Measurements from ENCODE around the gene DIO2.

The DIO2 gene

DNA sequence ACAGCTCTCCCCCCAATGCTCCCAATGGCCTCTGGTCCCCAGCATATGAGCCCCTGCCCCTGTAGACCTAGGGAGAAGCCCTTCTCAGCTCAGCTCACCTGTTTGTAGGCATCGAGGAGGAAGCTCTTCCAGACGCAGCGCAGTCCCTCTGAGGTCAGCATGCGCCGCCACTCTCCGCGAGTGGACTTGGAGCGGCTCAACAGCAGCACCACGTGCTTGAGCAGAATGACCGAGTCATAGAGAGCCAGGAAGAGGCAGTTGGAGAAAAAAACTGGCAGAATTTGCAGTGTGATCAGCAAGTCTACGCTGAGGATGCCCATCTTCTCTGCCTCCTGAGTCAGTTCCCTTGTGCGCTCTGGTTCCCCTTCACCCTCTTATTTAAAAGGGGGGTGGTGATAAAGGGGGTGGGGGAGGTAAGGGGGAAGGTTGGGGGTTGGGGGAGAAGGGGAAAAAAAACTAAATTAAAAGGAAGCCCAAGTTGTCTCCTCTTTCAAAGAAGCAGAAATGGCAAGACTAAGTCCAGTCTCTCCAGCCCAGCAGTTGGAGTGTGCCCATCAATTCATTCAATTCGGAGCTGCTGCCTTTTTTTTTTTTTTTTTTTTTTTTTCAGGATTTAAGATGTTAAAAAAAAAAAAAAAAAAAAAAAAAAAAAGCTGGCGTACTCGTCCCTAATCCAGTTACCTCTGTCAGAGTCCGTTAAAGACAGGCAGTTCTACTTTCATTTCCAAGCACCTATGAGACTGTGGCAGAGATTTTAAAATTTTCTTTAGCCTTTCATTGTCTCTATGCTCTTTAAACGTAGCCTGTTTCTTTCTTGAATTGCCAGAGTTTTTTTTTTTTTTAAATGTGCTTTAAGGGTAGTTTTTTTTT is at the start of gene DIO2:
Gene DIO2 (minus strand): TSS at position 352 of the 870 bp plus-strand sequence. CDS start 32 bp downstream, at position 320.
- DNase-seq (ENCODE audit: low spot score), result no peak

DNA sequence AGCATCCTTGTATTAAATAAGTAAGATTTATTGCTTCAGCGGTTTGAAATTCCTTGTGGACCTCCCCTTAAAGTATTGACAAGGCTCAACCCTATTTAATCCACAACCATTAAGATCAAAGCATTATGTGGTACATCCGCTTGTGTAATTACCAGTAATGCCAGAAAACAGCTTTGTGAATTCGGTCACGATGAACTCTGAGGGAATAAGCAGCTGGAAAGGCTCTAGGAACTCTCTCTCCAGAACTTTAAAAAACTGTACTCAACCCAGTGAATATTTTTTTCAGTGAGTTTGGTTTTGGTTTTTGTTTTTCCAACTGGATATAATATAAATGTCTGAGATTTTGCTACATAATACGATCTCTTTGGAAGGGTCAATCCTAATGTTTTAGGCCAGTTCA is 49.3 kb upstream of the DIO2 start:
- DNase-seq (ENCODE audit: low spot score), result peak; percentile 54

DNA sequence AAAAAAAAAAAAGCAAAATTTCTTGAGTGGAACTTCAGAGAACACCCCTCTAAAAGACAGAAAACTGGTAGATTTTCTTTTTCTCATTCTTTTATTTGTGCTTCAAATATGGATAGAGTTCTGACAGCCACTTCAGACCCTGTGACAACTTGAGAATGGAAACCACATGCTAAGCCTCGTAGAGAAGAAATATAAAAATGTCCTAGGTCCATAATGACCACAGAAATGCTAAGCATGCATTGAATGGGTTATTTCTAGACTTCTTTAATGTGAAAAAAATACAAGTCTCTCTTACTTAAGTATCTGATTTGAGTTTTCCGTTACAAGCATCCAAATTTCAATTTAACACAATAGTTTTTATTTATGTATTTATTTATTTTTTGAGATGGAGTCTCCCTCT is 28.3 kb upstream of the DIO2 start:
- no peak for DNase-seq (ENCODE audit: low spot score)

DNA sequence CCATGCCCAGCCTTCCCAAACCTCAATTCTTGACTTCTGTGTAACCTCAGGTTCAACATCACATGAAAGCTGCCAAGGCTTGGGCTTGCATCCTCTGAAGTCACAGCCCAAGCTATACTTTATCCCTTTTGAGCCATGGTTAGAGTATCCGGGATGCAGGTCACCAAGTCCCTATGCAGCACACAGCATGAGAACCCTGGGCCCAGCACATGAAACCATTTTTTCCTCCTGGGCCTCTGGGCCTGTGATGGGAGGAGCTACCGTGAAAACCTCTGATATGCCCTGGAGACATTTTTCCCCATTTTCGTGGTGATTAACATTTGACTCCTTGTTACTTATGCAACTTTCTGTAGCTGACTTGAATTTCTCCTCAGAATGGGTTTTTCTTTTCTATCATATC is 25.8 kb upstream of the DIO2 start:
- DNase-seq (ENCODE audit: low spot score), result no peak

DNA sequence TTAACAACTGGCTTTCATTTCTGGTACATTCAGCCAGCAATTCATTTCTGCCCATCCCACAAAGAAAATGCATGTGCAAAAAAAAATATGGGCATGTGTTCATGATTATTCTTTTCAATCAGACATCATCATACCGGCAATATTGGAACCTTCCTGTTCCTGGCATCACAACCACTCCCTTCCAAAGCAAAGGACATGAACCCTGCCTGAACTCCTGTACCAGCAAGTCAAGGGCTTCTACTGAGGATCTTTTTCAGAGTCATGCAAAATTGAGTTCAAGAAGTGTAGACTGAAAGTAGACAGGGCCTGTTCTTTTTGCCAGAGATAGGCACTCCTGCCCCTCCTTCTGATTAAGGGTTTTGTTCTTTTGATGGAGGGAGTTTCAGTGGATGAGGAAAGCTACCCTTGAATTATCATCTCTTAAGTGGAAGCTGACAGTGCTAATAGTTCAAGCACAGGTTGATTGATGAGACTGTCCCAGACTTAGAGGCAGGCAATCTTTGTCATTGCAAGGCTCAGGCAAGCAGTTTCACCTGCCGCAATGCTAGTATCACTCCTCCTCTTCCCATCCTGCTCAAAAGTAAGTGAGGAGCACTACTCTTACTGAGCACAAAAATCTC is 22.3 kb upstream of the DIO2 start:
- no peak for DNase-seq (ENCODE audit: low spot score)

DNA sequence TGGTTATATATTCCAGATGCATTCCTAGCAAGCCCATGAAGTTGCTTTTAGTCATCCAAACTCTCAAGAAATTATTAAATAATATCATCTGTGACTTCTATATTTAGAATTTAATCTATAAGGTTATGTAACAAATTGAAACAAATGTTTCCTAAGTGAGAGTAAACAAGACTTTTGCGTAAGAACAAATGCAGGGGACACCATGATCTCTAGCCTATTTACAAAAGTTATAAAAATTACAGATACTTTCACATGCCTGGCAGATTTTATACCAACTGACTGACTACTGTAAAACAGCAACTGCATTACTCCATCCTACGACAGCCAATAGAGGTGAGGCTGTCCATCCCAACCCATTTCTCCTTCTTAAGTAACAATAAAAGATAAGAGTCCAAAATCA is 20.4 kb upstream of the DIO2 start:
- DNase-seq (ENCODE audit: low spot score), result no peak

DNA sequence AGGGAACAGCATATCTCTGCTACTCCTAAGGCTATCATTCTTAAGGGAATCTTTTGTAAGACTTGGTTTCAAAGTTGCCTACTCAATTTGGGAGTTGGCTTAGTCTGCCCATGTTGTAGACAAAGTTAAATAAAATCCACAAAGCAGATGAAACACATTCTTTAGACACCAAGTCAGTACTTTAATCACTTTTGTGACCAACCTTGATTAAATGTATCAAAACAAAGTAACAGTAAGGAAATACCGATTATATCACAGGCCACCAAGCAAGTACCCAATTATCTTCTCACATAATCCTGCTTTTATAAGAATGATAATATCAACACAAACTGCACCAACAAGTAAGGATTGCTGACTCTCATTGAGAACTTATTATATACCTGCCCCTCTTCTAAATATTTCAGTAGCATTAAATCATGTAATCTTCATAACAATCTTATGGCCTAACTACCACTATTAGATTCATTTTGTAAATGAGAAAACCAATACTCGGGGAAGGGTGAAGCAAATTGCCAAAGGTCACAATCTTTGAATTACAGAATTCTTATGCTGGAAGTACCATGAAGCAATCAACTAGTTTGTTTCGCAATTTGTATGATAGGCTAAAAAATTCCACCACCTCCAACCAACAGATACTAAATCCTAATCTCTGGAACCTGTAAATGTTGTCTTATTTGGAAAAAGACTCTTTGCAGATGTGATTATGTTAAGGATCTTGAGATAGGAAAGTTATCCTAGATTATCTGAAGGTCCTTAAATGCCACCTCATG is 12.6 kb upstream of the DIO2 start:
- DNase-seq (ENCODE audit: low spot score), result no peak

DNA sequence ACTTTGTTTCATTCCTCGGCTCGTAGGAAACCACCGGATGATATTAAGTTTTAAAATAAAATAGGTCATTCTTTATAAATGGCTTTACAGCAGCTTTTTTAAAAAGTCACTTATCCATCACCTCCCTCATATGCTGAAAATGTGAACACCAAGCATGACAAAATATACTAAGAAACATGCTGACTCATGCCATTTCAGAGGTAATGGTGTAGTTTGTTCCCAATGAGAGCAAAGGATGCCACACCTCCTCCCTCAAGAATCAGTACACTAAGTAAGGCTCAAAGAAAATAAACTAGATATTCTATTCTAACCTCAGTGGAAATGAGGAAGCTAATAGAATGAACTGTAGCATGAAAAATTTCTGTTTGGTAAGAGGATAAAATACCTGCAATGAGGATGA is 5.5 kb upstream of the DIO2 start:
- DNase-seq (ENCODE audit: low spot score), result no peak

DNA sequence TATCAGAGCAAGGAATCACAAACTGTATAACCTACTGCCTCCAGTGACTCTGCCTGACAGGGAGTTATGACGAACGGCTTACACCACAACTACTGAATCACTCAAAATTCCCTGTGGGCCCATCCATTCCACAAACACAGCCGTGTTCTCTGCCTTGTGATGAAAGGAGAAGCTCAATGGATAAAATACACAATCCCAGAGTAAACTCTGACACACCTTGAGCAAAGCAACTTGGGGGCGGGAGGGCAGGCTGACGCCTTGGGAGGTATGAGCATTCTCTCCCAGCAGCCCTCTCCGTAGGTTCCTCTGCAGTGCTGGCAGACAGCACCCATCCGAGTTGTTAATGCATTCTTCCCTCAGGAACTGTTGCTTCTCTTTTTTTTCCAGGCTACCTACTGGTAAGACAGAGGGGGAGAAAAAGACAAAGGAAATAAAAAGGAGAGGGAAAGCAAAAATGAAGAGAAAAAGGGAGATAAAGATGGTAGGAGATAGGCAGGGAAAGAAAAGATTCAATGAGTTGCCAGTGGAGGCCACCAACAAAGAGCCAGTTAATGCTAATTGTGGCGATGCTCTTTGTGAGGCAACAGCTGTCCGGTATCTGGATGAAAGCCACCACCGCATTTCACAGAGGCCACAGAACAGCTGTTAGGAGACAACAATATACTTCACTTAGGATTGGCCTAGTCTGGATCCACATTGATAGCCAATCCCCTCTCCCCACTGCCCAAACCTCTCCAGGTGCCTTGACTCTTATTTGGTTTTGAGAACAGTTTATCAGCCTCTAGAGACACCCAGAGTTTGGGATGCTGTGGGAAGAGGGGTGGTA is 4.7 kb upstream of the DIO2 start:
- DNase-seq (ENCODE audit: low spot score), result peak; percentile 37

DNA sequence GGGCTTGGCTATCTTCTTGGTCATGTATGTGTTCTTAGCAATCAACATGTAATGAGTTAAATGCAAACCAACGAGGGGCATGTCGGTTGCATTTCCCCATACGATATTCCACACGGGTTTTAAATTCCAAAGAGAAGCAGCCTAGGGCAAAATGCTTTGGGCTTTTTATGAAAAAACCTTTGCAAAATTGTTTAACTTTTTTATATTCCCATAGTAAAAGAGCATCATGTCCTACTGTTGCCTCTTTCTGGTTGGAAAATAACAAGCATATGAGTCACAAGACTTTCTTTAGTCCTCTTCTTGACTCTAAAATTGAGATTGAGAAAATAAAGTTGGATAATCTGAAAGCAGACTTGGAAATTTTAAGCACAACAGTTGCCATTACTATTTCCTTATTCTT is 3.8 kb upstream of the DIO2 start:
- DNase-seq (ENCODE audit: low spot score), result no peak

DNA sequence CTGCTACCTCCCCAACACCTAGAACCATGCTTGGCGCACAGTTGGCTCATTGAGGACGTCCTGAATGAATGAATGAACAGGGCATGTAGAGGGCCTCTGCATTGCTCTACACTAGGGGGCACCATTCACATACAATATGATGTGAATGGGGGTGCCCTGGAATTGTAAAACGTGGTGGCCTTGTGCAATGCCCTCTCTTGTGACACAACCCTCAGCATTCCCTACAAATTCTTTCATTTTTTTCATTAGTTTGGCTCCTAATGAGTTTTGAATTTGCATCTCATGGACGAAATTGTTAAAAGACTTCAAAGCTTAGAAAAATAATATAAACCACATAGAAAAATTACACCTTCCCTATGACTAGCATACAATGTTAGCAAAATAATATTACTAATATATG is 2.3 kb upstream of the DIO2 start:
- peak; percentile 52 for DNase-seq (ENCODE audit: low spot score)

DNA sequence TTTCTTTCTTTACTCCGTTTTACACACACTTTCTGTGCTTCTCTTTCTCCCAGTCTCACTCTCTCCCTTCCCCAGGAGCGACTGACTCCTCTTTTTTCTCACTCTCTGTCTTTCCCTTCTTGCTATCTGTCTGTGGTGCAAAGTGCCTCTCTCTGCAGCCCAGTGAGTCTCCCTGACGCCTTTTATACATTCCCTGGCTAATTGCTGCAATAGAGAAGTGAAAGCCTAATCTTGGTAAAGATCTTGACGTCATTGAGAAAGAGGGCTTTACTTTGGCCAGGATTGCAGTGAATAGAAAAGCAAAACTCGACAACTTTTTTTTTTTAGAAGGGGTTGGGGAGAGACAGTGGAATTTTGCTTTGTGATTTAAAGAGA is 706 bp upstream of the DIO2 start:
- no peak for DNase-seq (ENCODE audit: low spot score)

DNA sequence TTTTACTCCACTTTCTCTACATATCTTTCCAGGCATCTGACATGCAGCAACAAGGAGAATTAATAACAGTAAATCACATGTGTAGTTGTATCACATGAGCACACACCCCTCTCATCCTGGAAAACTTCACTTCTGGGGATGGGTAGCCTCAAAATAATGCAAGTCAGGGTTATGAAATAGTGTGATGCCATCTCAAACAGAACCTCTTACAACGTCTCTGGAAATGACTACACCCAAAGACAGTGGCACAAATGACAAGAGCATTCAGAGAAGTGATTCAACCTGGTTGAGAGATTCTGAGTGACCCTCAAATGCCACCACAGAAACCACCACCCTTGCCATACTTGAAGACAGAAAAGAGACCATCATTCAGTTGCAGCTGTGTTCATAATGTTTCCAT is 2.8 kb downstream of the DIO2 start:
- no peak for DNase-seq (ENCODE audit: low spot score)

DNA sequence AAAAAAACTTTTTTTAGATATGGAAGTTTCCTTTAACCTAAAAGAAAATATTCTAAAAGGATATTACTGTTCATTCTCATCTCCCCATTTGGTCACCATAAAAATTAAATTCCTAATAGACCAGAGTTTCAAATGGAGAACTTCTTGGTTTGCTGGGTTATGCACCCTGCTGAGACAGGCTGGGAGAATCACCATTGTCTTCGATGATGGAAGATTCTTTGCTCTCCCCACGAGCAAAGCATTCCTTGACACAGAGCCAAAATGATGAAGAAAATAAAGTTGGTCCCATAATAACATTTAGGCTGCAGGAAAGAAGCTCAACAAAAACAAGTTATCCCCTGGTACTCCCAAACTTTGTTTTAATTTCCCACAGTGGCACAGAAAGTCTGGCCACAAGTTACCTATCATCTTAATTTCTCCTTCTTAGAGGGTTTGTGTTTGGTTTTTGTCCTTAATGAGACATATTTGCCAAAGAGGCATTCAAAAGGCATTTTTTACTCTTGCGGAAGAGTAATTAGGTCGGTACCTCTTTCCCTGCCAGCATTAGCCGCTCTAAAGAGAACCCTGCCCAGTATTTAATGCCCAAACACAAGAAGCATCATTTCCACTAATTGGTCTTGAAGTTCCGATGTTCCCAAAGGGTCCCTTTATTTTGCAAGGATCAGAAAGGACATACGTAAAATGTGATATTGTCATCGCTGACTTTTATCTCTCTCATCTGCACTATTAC is 4.8 kb downstream of the DIO2 start:
- DNase-seq (ENCODE audit: low spot score), result no peak

DNA sequence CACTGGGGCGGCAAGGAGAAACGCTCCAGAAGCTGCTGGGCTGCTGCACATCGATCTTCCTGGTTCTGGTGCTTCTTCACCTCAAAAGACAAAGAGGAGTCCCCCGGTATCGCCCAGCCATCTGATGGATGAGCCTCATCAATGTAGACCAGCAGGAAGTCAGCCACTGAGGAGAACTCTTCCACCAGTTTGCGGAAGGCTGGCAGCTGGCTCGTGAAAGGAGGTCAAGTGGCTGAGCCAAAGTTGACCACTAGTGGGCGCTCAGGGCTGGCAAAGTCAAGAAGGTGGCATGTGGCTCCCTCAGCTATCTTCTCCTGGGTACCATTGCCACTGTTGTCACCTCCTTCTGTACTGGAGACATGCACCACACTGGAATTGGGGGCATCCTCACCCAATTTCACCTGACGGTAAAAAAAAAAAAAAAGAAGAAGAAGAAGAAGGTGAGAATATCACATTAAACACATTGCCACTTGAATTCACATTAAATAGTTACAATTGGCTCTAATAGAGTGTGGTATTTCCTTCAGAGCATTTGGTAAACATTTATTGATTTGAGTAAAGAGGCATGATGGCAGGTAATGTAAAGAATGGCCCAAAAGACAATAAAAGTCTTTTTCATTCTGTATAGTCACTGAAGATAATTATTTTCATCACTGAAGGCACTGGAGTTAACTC is 8.3 kb downstream of the DIO2 start:
- DNase-seq (ENCODE audit: low spot score), result no peak

DNA sequence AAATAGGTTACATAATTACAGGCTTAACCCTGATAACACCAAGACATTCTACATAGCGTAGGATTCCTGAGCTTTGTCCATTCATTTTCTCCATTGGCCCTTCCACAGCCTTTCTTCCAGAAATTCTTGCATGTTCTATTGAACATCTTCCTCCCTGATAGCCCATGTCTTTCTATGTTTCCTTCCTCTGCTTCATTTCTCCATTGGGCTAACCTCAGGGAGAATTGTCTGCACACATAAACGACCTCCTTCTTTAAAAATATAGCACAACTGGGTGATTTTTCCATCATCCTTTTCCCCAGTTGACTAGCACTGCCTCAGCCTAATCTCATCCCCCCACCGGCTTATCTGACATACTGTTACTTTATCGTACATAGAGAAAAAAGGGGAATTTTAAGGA is 11.2 kb downstream of the DIO2 start:
- no peak for DNase-seq (ENCODE audit: low spot score)

DNA sequence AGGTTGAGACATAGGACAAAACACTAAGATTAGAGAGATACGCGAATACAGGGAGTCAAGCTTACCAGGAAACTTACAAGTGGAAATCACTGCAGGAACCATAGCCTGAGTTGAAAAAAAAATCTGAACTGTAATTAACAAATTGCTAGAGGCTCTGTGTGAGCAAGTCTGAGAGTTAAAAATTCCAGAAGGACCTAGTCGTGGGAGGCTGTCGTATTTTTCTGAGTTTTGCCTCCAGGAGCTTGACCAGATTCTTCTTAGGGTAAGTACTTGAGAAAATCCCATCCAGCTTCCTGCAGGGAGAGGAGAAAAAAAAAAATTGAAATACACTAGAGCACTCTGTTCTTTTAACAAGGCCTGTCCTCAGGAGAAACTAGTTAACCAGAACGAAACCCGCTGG is 22.7 kb downstream of the DIO2 start:
- no peak for DNase-seq (ENCODE audit: low spot score)

DNA sequence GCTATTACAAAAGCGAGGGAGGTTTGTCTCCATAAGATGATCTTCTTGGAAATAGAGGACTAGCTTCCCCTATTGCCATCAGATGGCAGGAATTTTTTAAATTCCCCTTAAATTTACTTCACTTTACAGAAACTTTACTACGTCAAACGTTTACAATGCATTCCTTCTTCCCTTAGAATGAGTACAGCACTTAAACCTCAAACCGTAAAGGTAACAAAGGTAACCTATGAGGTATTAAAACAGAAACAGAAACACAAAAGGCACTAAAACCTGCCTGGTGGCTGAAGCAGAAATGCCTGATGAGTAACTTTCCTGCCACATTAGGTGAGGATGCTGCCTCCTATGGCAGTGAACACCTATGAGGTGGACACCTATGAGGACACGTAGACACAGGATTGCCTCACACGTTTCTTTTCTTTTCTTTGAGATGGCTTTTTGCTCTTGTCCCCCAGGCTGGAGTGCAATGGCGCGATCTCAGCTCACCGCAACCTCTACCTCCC is 25.0 kb downstream of the DIO2 start:
- DNase-seq (ENCODE audit: low spot score), result no peak

DNA sequence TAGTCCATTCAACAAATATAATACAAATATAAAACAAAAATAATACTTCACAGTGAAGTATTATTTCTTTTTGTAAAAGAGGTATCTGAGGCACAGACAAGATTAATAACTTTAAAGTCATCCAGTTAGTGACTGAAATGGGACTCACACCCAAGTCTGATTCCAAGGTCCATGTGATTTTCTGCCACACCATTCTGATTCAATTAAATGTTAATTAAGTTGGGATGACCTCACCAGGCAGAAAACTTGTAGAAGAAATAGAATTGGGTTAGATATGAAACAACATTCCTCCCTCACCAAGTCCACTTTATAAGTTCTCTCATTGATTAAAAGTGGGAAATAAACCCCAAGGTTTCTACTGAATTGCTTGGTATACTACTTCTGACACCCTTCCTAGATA is 34.4 kb downstream of the DIO2 start:
- no peak for DNase-seq (ENCODE audit: low spot score)

DNA sequence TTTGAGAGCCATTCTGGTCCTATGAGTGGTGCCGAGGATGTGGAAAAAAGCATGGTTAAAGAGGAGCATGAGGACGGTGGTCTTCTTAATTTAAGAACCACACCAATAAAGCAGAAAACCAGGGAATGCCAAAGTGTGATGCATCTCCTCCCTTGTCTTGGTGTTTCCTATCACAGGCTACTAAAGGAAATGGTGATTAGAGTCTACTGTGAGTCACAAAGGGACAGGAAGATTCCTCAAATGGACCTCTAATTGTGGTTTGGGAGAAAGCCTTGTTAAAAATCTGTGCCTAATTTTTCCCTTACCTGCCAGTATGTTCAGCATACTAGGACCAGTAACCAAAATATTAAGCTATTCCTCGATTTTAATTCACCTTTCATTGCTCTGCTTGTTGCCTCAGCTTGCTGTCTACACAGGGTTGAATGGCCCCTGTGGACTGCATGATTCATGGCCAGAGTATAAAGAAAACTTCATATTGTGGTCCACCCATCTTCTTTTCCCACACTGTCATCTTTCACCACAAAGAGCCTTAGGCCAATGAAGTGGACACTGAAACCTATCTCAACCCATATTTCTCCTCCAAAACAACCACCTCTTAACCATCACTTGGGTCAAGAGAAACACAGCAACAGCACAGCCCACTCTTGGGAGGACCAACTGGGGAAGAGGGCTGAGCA is 38.8 kb downstream of the DIO2 start:
- no peak for DNase-seq (ENCODE audit: low spot score)
